Amygdala (tissue), 56 donors: ENCODE results near the gene FAM240B.
A peak's percentile ranks its signal among the peaks of the same experiment; 100 is the strongest.

ENCODE experiments used
- DNase-seq, 56 donors: peaks; one replicate each; lab custom pipeline; 2025; lab: John Stamatoyannopoulos, UW

The FAM240B gene

DNA sequence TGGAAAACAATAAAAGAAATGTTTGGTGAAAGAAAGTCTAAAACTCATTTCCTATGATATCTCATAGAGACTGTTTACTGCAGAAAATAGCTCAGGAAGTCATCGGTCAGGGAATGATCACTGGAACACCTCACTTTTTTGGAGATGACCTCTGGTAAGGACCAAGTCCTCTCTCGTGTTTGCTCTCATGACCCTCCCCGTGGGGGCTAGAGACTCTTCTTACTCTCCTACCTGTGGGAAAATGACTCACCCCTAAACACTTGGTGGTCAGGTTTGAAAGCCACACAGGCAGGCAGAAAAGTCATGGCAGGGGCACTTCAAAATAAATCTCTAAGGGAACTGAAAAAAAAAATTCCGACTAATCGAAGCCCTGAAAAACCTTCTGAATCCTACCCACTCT lies 48.2 kb downstream of the FAM240B start:
- DNase-seq: no peak

DNA sequence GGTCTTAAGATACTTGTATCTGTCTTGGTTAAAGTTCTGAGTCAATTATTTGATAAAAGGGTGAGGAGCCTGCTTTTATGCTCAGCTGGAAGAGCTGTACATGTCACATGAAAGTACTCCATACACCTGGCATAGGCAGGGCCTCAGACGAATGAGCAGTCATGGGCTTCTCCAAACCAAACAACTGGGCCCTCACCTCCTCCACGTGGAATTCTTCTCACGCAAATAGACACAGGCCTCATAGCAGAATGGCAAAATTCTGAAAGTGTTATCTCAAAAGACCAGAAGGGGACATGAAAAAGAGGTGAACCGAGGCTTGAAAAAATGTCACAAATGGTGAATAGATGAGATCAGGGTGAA lies 48.6 kb downstream of the FAM240B start:
- DNase-seq: no peak

DNA sequence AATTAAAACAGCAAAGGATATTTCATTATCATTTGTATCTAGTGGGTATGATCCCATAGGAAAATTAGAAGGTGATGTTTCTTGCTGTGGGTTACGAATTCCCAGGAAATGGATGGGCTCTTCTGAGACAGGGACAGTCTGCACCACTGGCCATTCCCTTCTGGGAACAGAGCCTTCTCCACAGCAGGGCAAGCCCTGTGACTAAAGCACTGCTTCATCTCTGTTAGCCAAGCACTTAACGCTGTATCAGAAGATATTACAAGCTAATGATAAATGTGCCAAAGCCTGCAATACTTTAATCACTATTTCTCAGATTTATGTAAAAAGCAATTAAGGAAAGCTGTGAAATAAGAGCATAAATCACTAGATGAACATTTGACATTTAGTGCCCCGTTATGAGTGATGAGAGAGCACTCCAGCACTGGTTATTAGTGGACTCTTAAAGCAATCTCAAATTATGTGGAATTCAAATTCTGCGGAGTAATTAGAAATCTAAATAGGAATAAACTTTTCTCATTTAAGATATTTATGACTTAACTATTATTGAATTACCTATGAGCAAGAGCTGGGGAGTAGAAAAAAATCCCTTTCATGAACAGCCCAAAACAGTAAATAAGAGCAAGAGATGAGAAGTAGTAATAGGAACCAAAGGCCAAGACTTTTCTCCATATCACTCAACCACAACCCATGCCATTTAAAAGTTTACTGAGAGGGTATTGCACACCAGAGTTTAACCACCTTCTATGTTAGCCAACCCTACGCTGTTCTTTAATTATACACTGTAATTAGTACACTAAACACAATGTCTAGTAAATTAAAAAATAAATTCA lies 49.2 kb downstream of the FAM240B start:
- DNase-seq: no peak

DNA sequence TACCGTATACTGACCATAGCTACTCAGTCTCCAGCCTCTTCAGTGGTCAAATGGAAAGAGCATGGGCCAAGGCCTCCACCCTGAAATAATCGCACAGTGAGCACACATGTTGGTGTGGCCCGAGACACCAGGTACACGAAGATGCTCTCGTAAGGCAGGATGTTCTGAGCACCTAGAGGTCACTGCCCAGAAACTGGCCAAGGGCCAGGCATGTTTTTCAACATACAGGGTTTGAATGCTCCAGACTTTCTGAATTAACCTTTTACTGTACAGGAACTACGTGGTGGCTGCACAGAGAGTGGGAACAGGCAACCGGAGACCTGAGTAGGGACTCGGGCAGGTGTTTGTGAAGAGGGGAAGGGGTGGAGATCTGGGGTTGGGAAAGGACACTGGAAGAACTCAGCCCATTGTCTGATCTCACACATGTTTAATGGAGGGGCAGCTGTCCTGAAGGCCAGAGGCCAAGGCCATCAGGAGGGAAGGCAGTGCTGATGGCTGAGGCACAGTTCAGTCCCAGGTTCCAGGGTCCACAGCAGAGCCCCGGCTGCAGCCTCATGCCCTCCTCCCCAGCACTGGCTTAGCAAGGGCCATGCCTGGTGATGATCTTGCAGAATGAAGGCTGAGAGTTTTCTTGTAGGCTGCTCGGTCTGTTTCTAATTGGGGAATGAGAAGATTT lies 51.0 kb downstream of the FAM240B start:
- DNase-seq: no peak

DNA sequence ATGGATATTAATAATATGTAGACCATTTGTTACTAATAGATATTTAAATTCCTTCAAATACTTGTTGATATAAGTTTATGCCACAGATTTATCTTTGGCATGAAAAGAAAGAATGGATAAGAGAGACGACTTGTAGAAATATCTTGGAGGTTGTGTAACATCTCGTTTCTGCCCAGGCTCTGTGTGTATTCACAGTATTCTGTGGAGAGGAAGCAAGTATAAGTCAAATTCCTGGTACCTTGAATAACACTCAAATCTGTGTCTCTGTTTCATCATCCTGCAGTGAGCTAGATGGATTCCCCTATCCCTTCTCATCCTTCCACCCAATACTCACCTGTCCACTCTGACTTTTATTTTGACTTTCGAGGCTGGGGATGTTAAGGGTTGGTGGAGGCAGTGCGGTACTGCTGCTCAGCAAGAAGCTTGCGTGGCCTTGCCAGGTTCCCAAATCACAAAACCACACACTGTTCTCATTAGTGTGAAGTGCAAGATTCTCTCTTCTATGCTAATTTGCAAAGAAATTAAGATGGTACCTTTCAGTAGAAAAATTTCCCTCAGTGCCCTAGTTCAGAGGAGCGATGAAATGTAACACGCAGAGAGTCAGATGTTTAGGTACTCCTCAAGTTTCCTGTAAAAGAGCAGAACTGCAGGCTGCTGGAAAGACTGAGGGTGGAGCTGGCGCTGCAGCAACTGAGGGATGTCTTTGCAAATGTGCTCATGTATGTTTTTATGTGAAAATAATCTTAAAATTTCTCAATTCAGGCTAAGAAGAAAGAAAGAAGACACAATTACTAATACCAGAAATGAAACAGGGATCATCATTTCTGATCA lies 57.0 kb downstream of the FAM240B start:
- DNase-seq: peak in 19 of 56 donors; percentile 14 to 71 (median 40)

DNA sequence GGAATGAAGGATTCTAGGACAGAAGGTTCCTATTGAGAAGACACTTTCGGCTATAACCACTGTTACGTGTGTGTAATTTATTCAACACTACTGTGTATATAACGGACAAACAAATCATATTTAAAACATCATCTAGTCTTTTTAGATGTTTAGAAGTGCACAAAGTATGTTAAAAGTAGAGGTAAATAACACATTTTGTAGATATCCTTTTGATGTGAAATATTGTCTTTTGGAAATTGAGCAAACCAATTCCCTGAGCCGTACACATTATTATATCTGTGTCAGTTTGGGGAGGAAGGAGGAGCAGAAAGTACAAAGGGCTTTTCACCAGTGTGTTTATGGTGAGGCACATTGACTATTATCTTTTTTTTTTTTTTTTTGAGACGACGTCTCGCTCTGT lies 60.4 kb downstream of the FAM240B start:
- no peak for DNase-seq

DNA sequence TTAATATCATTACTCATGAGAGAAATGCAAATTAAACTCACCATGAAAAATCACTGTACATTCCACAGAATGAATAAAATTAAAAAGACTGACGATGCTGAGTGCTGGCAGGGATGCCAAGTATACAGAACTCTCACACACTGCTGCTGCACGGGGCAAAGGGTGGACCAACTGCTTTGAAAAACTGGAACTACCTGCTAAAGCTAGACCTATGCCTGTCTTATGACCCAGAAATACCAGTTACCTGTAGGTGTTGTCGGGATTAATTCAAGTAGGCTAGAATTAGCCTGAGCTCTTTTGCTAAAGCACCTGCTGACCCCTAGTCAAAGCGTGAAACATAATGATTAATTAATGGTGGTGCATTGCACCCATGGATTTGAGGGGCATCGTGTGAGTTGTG lies 63.0 kb downstream of the FAM240B start:
- no peak for DNase-seq

DNA sequence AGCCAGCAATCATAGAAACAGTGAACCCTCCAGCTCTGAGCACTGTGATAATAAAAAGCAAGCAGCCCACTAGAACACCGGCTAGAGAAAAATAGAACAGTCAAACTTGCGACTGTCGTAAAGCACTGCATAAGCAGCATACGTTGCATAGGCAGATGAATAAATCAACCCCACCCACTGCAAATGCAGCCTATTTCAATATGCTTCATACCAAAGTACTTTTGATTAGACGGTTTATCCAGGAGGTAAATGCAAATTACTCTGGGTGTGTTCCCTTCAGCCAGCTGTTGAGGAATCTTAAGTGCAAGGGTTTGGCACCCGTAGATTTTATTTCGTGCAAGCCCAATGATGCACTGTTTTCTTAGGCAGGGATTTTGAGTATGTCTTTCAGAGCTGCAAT lies 67.4 kb downstream of the FAM240B start:
- no peak for DNase-seq

DNA sequence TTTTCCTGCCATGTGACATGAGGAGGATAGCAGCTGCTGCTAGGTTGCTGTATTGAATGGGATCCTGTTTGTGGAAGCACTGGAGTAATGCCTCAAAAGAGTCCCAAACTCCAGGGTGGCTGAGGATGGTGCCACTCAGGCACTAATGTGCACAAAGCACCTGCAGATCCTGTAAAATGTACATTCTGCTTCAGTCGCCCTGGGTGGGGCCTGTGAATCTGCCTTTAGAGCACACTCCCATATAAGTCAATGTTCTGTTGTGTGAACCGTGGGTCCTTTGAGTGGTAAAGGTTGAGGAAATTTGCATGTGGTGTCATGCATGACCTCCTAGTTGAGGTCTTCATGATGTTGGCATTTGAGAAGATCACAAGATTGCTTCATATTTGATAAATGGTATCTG lies 67.9 kb downstream of the FAM240B start:
- DNase-seq: no peak

DNA sequence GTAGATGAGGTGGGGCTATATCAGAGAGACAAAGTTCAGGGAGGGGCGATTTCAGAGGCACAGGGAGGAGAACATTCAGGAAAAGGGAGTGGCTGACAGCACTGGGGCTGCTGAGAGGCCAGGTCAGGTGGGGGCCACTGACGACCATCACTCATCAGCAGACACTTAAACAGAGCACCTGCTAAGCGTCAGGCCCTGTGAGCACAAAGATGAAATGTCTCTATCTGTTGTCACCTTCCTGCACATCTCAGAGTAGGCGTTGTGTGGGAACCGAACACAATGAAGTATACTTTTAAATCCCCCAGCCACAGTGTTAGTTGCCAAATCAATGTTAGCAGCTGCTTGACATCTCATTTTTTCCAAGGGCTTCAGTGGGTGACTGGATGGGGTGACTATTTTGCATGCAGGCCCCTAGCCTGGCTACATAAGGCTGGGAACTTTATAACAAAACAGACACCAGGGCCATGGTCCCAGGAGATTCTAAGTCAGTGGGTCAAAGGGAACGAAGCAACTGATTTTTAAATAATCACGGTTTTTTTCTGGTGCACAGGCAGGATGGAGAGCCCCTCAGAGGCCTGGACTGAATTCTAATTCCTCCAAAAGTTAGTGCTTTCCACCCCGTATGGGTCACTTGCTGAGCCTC lies 68.4 kb downstream of the FAM240B start:
- DNase-seq: no peak

DNA sequence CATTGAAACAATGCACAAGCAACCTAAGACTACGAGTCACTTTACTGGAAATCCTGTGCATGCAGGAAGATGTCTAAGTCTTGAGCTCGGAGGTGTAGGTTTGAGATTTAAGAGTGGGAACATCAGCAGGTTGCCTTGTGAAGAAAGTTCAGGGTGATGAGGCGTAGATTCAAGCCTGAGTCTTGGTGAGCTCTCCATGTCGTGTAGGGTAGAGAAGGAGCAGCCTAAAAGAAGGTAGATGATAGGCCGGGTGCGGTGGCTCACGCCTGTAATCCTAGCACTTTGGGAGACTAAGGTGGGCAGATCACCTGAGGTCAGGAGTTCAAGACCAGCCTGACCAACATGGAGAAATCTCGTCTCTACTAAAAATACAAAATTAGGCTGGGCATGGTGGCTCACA lies 69.4 kb downstream of the FAM240B start:
- DNase-seq: no peak

DNA sequence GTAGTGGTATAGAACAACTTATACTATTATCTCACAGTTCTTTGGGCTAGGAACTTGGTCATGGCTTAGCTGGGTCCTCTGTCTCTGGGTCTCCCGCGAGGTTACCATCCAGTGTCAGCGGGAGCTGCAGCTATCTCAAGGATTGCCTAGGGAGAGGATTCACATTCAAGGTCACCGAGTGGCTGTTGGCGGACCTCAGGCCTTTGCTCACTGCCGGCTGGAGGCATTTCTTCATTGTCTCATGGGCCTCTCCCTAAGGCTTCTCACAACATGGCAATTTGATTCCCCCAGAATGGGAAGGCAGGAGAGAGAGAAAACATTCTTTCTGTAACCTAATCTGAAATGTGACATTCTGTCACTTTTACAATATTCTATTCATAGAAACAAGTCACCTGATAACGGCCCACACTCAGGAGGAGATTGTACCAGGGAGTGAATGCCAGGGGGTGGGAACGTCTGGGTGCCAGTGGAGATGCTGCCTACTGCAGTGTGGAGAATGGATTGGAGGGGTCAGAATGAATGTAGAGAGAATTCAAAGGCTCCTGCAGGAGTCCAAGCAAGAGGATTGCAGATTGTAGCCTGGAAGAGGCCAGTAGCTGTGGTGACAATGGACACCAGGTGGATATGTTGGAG lies 70.1 kb downstream of the FAM240B start:
- no peak for DNase-seq

DNA sequence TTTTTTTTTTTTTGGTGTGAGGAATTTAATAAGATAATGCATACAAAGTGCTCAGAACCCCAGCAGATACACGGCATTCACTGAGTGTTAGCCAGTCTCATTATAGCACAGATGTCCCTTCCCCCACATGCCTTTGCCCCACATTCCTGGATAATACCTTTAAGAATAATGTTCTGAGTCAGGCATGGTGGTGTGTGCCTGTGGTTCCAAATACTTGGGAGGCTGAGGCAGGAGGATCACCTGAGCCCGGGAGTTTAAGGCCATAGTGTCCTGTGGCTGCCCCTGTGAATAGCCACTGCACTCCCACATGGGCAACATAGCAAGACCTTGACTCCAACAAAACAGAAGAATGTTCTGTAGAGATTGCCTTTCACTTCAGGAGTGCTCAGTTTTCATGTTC lies 75.3 kb downstream of the FAM240B start:
- DNase-seq: no peak
